H9 (cell line): Measurements from ENCODE around the gene MYDGF. TPM values are rescaled to one million over a fixed set of nuclear protein-coding genes. Genes with fewer than 3 reads are reported as not detected.

Source experiments
- DNase-seq: peaks from one replicate; pipeline ENCODE4 v3.0.0-alpha.2; 2017
- H2AFZ ChIP-seq: one replicate; pipeline ENCODE4 v1.6.1; 2013; ENCODE audit warnings: mild to moderate bottlenecking, low read length, control low read depth, moderate library complexity
- H2AK5ac ChIP-seq: 2 replicates; pipeline ENCODE4 v1.6.1; 2013; ENCODE audit warnings: low read length, control low read depth, mixed read lengths; ENCODE audit not compliant: insufficient read length
- H2BK120ac ChIP-seq: one replicate; pipeline ENCODE4 v1.6.1; 2013; ENCODE audit warnings: low read depth, mild to moderate bottlenecking, low read length, control low read depth, inconsistent platforms; ENCODE audit not compliant: poor library complexity, severe bottlenecking
- H2BK12ac ChIP-seq: 2 replicates; pipeline ENCODE4 v1.6.1; 2013; ENCODE audit warnings: low read length, control low read depth, mixed read lengths, low read depth; ENCODE audit not compliant: insufficient read length
- H2BK15ac ChIP-seq: 2 replicates; pipeline ENCODE4 v1.6.1; 2013; ENCODE audit warnings: low read depth, low read length, control low read depth
- H2BK20ac ChIP-seq: one replicate; pipeline ENCODE4 v1.6.1; 2013; ENCODE audit warnings: low read depth, mild to moderate bottlenecking, low read length, control low read depth, inconsistent platforms; ENCODE audit not compliant: poor library complexity, severe bottlenecking
- H2BK5ac ChIP-seq: 2 replicates; pipeline ENCODE4 v1.6.1; 2013; ENCODE audit warnings: low read length, control low read depth, mixed read lengths; ENCODE audit not compliant: insufficient read length
- H3K14ac ChIP-seq: 2 replicates; pipeline ENCODE4 v1.6.1; 2013; ENCODE audit warnings: low read length, control low read depth; ENCODE audit not compliant: insufficient read depth
- H3K18ac ChIP-seq: 2 replicates; pipeline ENCODE4 v1.6.1; 2013; ENCODE audit warnings: low read depth, mild to moderate bottlenecking, mixed read lengths, low read length, control low read depth; ENCODE audit not compliant: insufficient read length
- H3K23ac ChIP-seq: 2 replicates; pipeline ENCODE4 v1.6.1; 2013; ENCODE audit warnings: low read length, control low read depth, mixed read lengths, low read depth; ENCODE audit not compliant: insufficient read length
- H3K23me2 ChIP-seq: 2 replicates; pipeline ENCODE4 v1.6.1; 2013; ENCODE audit warnings: low read depth, mild to moderate bottlenecking, mixed read lengths, low read length, control low read depth; ENCODE audit not compliant: insufficient read length, poor library complexity, severe bottlenecking
- H3K27ac ChIP-seq: 2 replicates; pipeline ENCODE4 v1.5.1; 2013; ENCODE audit warnings: low read length, control low read depth, mixed read lengths, low read depth; ENCODE audit not compliant: insufficient read length
- H3K27me3 ChIP-seq: 2 replicates; pipeline ENCODE4 v1.6.1; 2013; ENCODE audit warnings: low read length, control low read depth, inconsistent platforms; ENCODE audit not compliant: insufficient read depth
- H3K4ac ChIP-seq: 2 replicates; pipeline ENCODE4 v1.6.1; 2013; ENCODE audit warnings: low read depth, mild to moderate bottlenecking, control low read depth, inconsistent platforms, low read length, moderate library complexity
- H3K4me1 ChIP-seq: 2 replicates; pipeline ENCODE4 v1.6.1; 2013; ENCODE audit warnings: low read length, control low read depth, inconsistent platforms; ENCODE audit not compliant: insufficient read depth
- H3K4me2 ChIP-seq: 2 replicates; pipeline ENCODE4 v1.6.1; 2013; ENCODE audit warnings: low read length, control low read depth, mixed read lengths; ENCODE audit not compliant: insufficient read length, insufficient read depth
- H3K56ac ChIP-seq: 2 replicates; pipeline ENCODE4 v1.6.1; 2013; ENCODE audit warnings: low read depth, mild to moderate bottlenecking, mixed read lengths, low read length, control low read depth; ENCODE audit not compliant: insufficient read length
- H3K79me1 ChIP-seq: 2 replicates; pipeline ENCODE4 v1.6.1; 2013; ENCODE audit warnings: low read depth, mild to moderate bottlenecking, moderate library complexity, low read length, control low read depth, inconsistent platforms; ENCODE audit not compliant: insufficient read depth, poor library complexity, severe bottlenecking
- H3K79me2 ChIP-seq: 2 replicates; pipeline ENCODE4 v1.6.1; 2013; ENCODE audit warnings: low read length, control low read depth, inconsistent platforms; ENCODE audit not compliant: insufficient read depth
- H3K9ac ChIP-seq: 2 replicates; pipeline ENCODE4 v1.6.1; 2013; ENCODE audit warnings: low read length, control low read depth, mixed read lengths; ENCODE audit not compliant: insufficient read length; ENCODE audit errors: extremely low read depth
- H3K9me3 ChIP-seq: one replicate; pipeline ENCODE4 v1.6.1; 2013; ENCODE audit warnings: low read depth, low read length, inconsistent platforms; ENCODE audit not compliant: control insufficient read depth
- H3T11ph ChIP-seq: one replicate; pipeline ENCODE4 v1.6.1; 2013; ENCODE audit warnings: mild to moderate bottlenecking, low read length, control low read depth, inconsistent platforms
- H4K20me1 ChIP-seq: one replicate; pipeline ENCODE4 v1.6.1; 2013; ENCODE audit not compliant: control insufficient read depth, insufficient read length, insufficient read depth
- H4K5ac ChIP-seq: 2 replicates; pipeline ENCODE4 v1.6.1; 2013; ENCODE audit warnings: low read depth, mild to moderate bottlenecking, mixed read lengths, low read length, control low read depth; ENCODE audit not compliant: insufficient read length
- H4K8ac ChIP-seq: replicated peaks from 2 replicates; pipeline ENCODE4 v1.6.1; 2013; ENCODE audit warnings: low read length, control low read depth, mixed read lengths, low read depth; ENCODE audit not compliant: insufficient read length
- H4K91ac ChIP-seq: 2 replicates; pipeline ENCODE4 v1.6.1; 2013; ENCODE audit warnings: low read depth, mild to moderate bottlenecking, moderate library complexity, mixed read lengths, low read length, control low read depth; ENCODE audit not compliant: insufficient read length
- H3K27ac Mint-ChIP-seq, 3 experiments: 2 replicates in 2 of 3; 3 replicates in 1 of 3; pipeline ENCODE4 v1.8.0; 2020 to 2021; ENCODE audit warnings: mixed read lengths in 3 of 3, mild to moderate bottlenecking in 1 of 3, moderate library complexity in 1 of 3
- H3K27me3 Mint-ChIP-seq: 2 replicates; pipeline ENCODE4 v1.8.0; 2021; ENCODE audit warnings: low read depth, mild to moderate bottlenecking, moderate library complexity, mixed read lengths
- H3K36me3 Mint-ChIP-seq, 3 experiments: 2 replicates in 2 of 3; 3 replicates in 1 of 3; pipeline ENCODE4 v1.8.0; 2020 to 2021; ENCODE audit warnings: low read depth in 3 of 3, mixed read lengths in 3 of 3; ENCODE audit not compliant: insufficient read depth in 1 of 3
- H3K4me1 Mint-ChIP-seq, 2 experiments: 2 replicates each; pipeline ENCODE4 v1.8.0; 2020; ENCODE audit warnings: mixed read lengths in 2 of 2
- H3K4me3 Mint-ChIP-seq, 2 experiments: 2 replicates in 1 of 2; 3 replicates in 1 of 2; pipeline ENCODE4 v1.8.0; 2020 to 2021; ENCODE audit warnings: mild to moderate bottlenecking in 2 of 2, mixed read lengths in 2 of 2, moderate library complexity in 1 of 2
- H3K9me3 Mint-ChIP-seq, 2 experiments: 2 replicates in 1 of 2; 3 replicates in 1 of 2; pipeline ENCODE4 v1.8.0; 2020; ENCODE audit warnings: mild to moderate bottlenecking in 2 of 2, mixed read lengths in 2 of 2, moderate library complexity in 1 of 2
- WGBS: extraction: QIAGEN DNeasy Blood & Tissue Kit; methylation state at CpG from one replicate; pipeline ENCODE4 v1.1.7; 2013; ENCODE audit warnings: missing lambda C conversion rate, low lambda C conversion rate, mixed read lengths; ENCODE audit not compliant: insufficient read length; ENCODE audit errors: extremely low coverage; 5-methylcytosine and 5-hydroxymethylcytosine counted together
- total RNA-seq: library from RNA; stranded (reverse); gene quantifications from 2 replicates; pipeline ENCODE4 v1.2.1, GENCODE V29; 2021
- TF ChIP-seq, protein P1 (sequence below): fragments of 200-600 bp; sonication (generic); conservative IDR thresholded peaks from 3 replicates; pipeline ENCODE4 v1.8.0; 2021; ENCODE audit warnings: antibody characterized with exemption, mild to moderate bottlenecking

The MYDGF gene
- total RNA-seq, 1 experiment from 2014 or later: 43.4 TPM

DNA sequence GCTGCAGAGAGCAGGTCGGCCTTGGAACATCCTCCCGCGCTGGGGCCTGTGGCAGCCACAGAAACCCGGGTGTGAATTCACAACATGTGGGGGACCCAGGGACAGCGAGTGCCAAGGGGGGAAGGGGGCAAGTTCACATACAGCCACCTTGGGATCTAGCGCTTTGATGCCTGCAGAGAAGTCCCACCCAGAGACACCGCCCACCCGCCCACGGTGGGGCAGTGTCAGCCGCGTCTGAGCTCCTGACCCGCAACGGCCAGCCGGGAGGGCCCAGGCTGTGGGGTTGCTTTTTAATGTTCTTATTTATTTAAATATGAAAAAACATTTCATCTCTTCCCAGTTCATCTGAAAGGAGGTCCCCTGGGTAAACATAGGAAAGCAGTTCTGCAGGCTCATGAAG is 12.9 kb downstream of the MYDGF start:
- no peak overlapping the region for H2BK5ac ChIP-seq
- H3K27ac ChIP-seq: no peak overlapping the region
- no peaks in the 10 kb centered on the region for H3K9me3 Mint-ChIP-seq
- no peak overlapping the region for H3K9ac ChIP-seq
- no peaks in the 10 kb centered on the region for H3K27me3 Mint-ChIP-seq
- no peak overlapping the region for H4K8ac ChIP-seq
- no peaks in the 10 kb centered on the region for H4K20me1 ChIP-seq
- no peak overlapping the region for H2BK12ac ChIP-seq
- no peak for DNase-seq
- no peak overlapping the region for H2BK20ac ChIP-seq
- H3T11ph ChIP-seq: no peak overlapping the region
- H3K4ac ChIP-seq: no peak overlapping the region
- H3K9me3 ChIP-seq: no peaks in the 10 kb centered on the region
- H3K27me3 ChIP-seq: no peaks in the 10 kb centered on the region
- H3K4me1 Mint-ChIP-seq: peaks cover 0 to 5% of the 10 kb centered on the region in 2 experiments; a peak in 2 of 4 replicates
- no peaks in the 10 kb centered on the region for H3K79me1 ChIP-seq
- no peak overlapping the region for H2BK15ac ChIP-seq
- H2AK5ac ChIP-seq: no peak overlapping the region
- H3K18ac ChIP-seq: no peak overlapping the region
- no peak overlapping the region for H3K14ac ChIP-seq
- no CpG with 5 or more reads among the region's 14 CpGs for WGBS
- no peak overlapping the region for H3K23ac ChIP-seq
- H3K27ac Mint-ChIP-seq: no peak overlapping the region
- no peak overlapping the region for H4K91ac ChIP-seq
- no peaks in the 10 kb centered on the region for H3K4me1 ChIP-seq
- no peak overlapping the region for H3K4me2 ChIP-seq
- peaks cover 11 to 39% (median 21%) of the 10 kb centered on the region in 3 experiments; a peak in 6 of 7 replicates for H3K36me3 Mint-ChIP-seq
- H3K79me2 ChIP-seq: no peaks in the 10 kb centered on the region
- no peak overlapping the region for H2BK120ac ChIP-seq
- no peak overlapping the region for H2AFZ ChIP-seq
- H3K56ac ChIP-seq: no peak overlapping the region
- no peak overlapping the region for H4K5ac ChIP-seq
- no peaks in the 10 kb centered on the region for H3K23me2 ChIP-seq
- TF ChIP-seq, protein P1, sequence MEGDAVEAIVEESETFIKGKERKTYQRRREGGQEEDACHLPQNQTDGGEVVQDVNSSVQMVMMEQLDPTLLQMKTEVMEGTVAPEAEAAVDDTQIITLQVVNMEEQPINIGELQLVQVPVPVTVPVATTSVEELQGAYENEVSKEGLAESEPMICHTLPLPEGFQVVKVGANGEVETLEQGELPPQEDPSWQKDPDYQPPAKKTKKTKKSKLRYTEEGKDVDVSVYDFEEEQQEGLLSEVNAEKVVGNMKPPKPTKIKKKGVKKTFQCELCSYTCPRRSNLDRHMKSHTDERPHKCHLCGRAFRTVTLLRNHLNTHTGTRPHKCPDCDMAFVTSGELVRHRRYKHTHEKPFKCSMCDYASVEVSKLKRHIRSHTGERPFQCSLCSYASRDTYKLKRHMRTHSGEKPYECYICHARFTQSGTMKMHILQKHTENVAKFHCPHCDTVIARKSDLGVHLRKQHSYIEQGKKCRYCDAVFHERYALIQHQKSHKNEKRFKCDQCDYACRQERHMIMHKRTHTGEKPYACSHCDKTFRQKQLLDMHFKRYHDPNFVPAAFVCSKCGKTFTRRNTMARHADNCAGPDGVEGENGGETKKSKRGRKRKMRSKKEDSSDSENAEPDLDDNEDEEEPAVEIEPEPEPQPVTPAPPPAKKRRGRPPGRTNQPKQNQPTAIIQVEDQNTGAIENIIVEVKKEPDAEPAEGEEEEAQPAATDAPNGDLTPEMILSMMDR: no peak
- no peak overlapping the region for H3K4me3 Mint-ChIP-seq
